COLO668 (cell line): Measurements from ENCODE around the gene COX7A1.

Experiments
- DNase-seq: peaks from one replicate; lab custom pipeline; 2025; ENCODE audit not compliant: unreplicated experiment; lab: John Stamatoyannopoulos, UW

The COX7A1 gene

GRCh38 chr19:36113894-36114720 lies 38.1 kb downstream of the COX7A1 start:
- peak; percentile 70 for DNase-seq

GRCh38 chr19:36113425-36113824 lies 38.8 kb downstream of the COX7A1 start:
- no peak for DNase-seq

- no peak for DNase-seq
Observed at GRCh38 chr19:36112678-36113077, 39.6 kb downstream of the COX7A1 start.

DNA sequence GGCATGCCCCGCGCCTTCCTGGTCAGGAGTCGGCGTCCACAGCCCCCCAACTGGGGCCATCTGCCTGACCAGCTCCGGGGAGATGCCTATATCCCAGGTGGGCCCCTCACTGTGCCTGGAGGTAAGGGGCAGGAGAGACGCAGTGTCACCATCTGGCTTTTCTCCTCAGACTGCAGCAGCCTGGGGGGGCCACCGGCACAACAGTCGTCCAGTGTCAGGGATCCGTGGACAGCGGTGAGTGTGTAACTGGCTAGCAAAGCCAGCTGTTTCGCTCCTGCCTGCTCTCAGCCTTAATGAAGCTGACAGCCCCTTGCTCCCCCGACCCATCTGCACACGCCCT lies 41.1 kb downstream of the COX7A1 start:
- DNase-seq: no peak

- DNase-seq: peak; percentile 27
Observed at GRCh38 chr19:36110487-36111199, 41.6 kb downstream of the COX7A1 start, which contains the start of gene OVOL3. OVOL3 (plus strand) TSS chr19:36111143; CDS start chr19:36111203, 60 bp downstream.

DNA sequence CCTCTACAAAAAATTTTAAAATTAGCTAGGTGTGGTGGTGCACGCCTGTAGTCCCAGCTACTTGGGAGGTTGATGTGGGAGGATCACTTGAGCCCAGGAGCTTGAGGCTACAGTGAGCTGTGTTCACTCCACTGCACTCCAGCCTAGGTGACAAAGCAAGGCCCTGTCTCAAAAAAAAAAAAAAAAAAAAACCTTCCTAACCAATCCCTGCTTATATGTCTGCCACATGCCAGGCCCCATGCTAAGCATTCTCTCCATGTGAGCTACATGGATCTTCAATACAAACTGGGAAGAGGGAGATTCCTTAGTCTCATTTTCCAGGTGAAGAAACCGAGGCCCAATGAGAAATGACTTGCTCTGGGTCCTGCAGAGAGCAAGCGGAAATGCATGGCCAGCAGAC lies 43.6 kb downstream of the COX7A1 start:
- no peak for DNase-seq

GRCh38 chr19:36106991-36107390 lies 45.3 kb downstream of the COX7A1 start:
- DNase-seq: no peak

DNA sequence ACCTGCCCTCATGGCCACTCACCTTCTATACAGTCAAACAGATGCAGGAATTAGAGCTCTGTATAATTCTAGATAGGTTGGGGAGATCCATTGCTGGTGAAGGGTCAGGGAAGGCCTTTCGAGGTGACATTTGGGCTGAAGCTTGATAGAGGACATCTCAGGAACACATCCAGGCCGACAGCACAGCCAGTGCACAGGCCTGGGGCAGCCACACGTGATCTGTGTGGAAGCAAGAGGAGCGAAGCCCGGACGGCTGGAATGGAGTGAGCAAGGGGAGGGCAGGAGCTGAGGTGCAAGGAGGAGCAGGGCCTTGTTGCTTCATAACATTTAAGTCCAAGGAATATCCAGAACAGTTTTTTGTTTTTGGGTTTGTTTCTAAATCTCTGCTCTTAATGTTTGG lies 45.8 kb downstream of the COX7A1 start:
- DNase-seq: no peak

- peak; percentile 49 for DNase-seq
Observed at GRCh38 chr19:36103842-36104552, 48.2 kb downstream of the COX7A1 start.

DNA sequence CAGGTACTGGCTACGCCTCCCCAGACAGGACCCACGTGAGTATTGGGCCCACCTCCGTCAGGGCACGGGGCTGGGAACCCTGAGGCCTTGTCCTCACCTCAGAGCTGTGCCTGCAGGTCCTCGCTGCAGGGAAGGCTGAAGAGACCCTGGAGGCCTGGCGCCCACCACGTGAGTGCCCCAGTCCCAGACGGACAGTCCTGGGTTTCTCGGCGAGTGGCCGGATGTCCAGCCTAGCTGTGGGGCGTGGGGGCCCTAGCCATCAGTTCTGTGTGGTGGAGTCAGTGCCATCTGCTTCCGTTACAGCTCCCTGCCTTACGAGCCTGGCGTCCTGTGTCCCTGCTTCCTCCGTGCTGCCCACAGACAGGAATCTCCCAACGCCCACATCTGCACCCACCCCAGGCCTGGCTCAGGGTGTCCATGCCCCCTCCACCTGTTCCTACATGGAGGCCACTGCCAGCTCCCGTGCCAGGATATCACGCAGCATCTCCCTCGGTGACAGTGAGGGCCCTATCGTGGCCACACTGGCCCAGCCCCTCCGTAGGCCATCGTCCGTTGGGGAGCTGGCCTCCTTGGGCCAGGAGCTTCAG lies 49.1 kb downstream of the COX7A1 start:
- no peak for DNase-seq

- no peak for DNase-seq
Observed at GRCh38 chr19:36101550-36102327, 50.5 kb downstream of the COX7A1 start.
